Measurements from ENCODE around the gene ACTR8.

DNA sequence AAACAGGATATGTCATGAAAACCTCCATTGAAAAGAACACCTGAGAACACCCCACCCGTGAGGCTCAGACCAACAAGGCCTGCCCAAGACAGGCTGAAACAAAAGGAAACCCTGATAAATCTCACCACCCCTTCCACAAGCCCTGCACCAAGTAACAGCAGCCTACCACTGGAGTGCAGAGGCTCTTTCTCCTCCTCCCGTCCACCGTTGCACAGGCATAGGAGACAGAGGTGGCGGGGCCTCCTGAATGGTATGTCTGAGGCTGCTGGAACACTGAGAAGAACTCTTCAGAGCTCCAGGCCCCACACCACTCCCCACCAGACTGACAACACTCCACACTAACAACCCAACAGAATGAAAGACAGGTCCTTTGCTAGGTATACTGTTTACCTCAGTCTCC lies 57.2 kb downstream of the ACTR8 start:
- TF ChIP-seq, protein P1, sequence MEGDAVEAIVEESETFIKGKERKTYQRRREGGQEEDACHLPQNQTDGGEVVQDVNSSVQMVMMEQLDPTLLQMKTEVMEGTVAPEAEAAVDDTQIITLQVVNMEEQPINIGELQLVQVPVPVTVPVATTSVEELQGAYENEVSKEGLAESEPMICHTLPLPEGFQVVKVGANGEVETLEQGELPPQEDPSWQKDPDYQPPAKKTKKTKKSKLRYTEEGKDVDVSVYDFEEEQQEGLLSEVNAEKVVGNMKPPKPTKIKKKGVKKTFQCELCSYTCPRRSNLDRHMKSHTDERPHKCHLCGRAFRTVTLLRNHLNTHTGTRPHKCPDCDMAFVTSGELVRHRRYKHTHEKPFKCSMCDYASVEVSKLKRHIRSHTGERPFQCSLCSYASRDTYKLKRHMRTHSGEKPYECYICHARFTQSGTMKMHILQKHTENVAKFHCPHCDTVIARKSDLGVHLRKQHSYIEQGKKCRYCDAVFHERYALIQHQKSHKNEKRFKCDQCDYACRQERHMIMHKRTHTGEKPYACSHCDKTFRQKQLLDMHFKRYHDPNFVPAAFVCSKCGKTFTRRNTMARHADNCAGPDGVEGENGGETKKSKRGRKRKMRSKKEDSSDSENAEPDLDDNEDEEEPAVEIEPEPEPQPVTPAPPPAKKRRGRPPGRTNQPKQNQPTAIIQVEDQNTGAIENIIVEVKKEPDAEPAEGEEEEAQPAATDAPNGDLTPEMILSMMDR (optimal IDR thresholded peaks at IDR 0.05 in 1 of 3, IDR thresholded peaks at IDR 0.05 in 1 of 3, conservative IDR thresholded peaks at IDR 0.05 in 1 of 3; ENCODE audit: extremely low read depth in 1 of 3, insufficient read depth in 2 of 3, low read length in 3 of 3): no peak
- no peak for TF ChIP-seq EZH2 (IDR thresholded peaks at IDR 0.05; ENCODE audit: low read length)

All from keratinocyte (primary cell).